ENCODE results near the gene SYTL1. TPM values are rescaled to one million over a fixed set of nuclear protein-coding genes. Genes with fewer than 3 reads are reported as not detected.

SYTL1 gene
- total and polyA plus RNA-seq, 4 donors: 0.59 to 3.6 (median 0.99) TPM

- 91% methylated on average over 11 of the region's 13 CpGs for WGBS (ENCODE audit: insufficient coverage)
- Histone ChIP-seq H3K9me3 (ENCODE audit: control insufficient read depth, insufficient read depth, low read length) (no peaks in the 10 kb centered on the region), H3K4me1 (ENCODE audit: control insufficient read depth, insufficient read depth, low read length) (peaks cover 40% of the 10 kb centered on the region), H3K27me3 (ENCODE audit: control insufficient read depth, insufficient read depth, low read length) (peaks cover 48% of the 10 kb centered on the region), H3K36me3 (ENCODE audit: control insufficient read depth, insufficient read depth, low read length) (peaks cover 25% of the 10 kb centered on the region), H3K4me3 (ENCODE audit: low read depth, low read length) (no peak overlapping the region), H3K27ac (ENCODE audit: low read depth, low read length) (no peak overlapping the region)
- no peak for DNase-seq (ENCODE audit: low read depth in 4 of 6, low spot score in 6 of 6)
These were observed 11.3 kb downstream of the SYTL1 start for GRCh38 chr1:27353166-27353565.

GRCh38 chr1:27353629-27354028 is 11.8 kb downstream of the SYTL1 start:
- Histone ChIP-seq H3K9me3 (ENCODE audit: control insufficient read depth, insufficient read depth, low read length) (no peaks in the 10 kb centered on the region), H3K4me1 (ENCODE audit: control insufficient read depth, insufficient read depth, low read length) (peaks cover 40% of the 10 kb centered on the region), H3K4me3 (ENCODE audit: low read depth, low read length) (no peak overlapping the region), H3K36me3 (ENCODE audit: control insufficient read depth, insufficient read depth, low read length) (peaks cover 29% of the 10 kb centered on the region), H3K27ac (ENCODE audit: low read depth, low read length) (no peak overlapping the region), H3K27me3 (ENCODE audit: control insufficient read depth, insufficient read depth, low read length) (peaks cover 50% of the 10 kb centered on the region)
- no peak for DNase-seq (ENCODE audit: low read depth in 4 of 6, low spot score in 6 of 6)
- WGBS (ENCODE audit: insufficient coverage): 90% methylated on average over 2 of the region's 3 CpGs

DNA sequence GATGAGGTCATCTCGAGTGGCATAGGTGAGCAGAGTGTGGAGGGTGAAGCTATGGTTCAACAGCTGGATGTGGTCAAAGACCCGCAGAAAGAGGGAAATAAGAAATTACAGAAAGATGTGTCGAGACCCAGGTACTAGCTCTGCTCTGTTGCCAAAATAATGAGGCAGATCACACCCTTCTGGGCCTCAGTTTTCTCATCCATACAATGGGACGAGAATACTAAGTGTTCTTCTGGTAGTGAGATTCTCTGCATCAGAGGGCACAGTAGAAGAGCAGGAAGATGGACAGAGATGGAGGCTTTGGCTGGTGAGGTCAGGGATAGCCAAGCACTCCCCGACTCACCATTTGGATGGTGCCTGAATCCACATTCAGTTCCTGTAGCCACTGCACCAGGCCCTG is 13.9 kb downstream of the SYTL1 start:
- Histone ChIP-seq H3K4me3 (ENCODE audit: low read depth, low read length) (no peak overlapping the region), H3K9me3 (ENCODE audit: control insufficient read depth, insufficient read depth, low read length) (no peaks in the 10 kb centered on the region), H3K27me3 (ENCODE audit: control insufficient read depth, insufficient read depth, low read length) (peaks cover 43% of the 10 kb centered on the region), H3K36me3 (ENCODE audit: control insufficient read depth, insufficient read depth, low read length) (peaks cover 29% of the 10 kb centered on the region), H3K27ac (ENCODE audit: low read depth, low read length) (no peak overlapping the region), H3K4me1 (ENCODE audit: control insufficient read depth, insufficient read depth, low read length) (peaks cover 39% of the 10 kb centered on the region)
- WGBS (ENCODE audit: insufficient coverage): 94% methylated on average over 4 of the region's 5 CpGs
- no peak for DNase-seq (ENCODE audit: low read depth in 4 of 6, low spot score in 6 of 6)

GRCh38 chr1:27356277-27356618 is 14.4 kb downstream of the SYTL1 start:
- peaks cover 37% of the 10 kb centered on the region for H3K4me1 ChIP-seq (ENCODE audit: control insufficient read depth, insufficient read depth, low read length)
- no peak overlapping the region for H3K4me3 ChIP-seq (ENCODE audit: low read depth, low read length)
- no peak for DNase-seq (ENCODE audit: low read depth in 4 of 6, low spot score in 6 of 6)
- no peaks in the 10 kb centered on the region for H3K9me3 ChIP-seq (ENCODE audit: control insufficient read depth, insufficient read depth, low read length)
- H3K27ac ChIP-seq (ENCODE audit: low read depth, low read length): no peak overlapping the region
- 81% methylated on average over 13 of the region's 13 CpGs for WGBS (ENCODE audit: insufficient coverage)
- peaks cover 37% of the 10 kb centered on the region for H3K27me3 ChIP-seq (ENCODE audit: control insufficient read depth, insufficient read depth, low read length)
- peaks cover 32% of the 10 kb centered on the region for H3K36me3 ChIP-seq (ENCODE audit: control insufficient read depth, insufficient read depth, low read length)

DNA sequence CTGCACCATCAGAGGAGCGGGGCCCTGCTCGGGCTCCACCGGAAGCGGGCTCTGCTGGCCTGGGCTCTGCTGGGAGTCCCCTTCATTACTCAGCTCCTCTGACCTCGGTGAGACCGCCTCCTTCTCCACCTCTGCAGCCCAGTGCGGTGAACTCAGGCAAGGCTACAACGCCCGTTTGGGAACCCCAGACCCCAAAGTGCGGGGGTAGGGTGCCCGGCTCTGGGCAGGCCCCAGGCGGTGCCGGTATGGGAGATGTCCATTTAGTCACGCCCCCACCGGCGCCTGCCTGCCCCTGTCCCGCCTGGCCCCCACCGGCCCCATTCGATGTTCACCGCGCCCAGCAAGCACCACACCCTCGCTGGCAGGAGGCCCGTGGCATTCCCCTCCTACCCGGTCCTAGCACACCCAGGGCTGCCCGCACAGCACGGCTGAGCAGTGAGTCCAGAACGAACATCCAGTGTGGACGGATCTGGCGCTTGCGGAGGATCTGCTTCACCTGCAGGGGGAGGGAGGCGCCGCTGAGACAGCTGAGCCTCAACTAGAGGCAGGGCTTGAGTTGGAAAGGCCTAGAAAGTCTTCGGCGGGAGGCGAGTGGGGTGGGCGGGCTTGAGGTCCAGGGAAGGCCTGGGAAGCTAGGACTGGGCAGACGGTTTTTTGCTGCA is 14.9 kb downstream of the SYTL1 start:
- no peak for DNase-seq (ENCODE audit: low read depth in 4 of 6, low spot score in 6 of 6)
- Histone ChIP-seq H3K27me3 (ENCODE audit: control insufficient read depth, insufficient read depth, low read length) (peaks cover 33% of the 10 kb centered on the region), H3K27ac (ENCODE audit: low read depth, low read length) (no peak overlapping the region), H3K4me1 (ENCODE audit: control insufficient read depth, insufficient read depth, low read length) (peaks cover 33% of the 10 kb centered on the region), H3K36me3 (ENCODE audit: control insufficient read depth, insufficient read depth, low read length) (peaks cover 35% of the 10 kb centered on the region), H3K9me3 (ENCODE audit: control insufficient read depth, insufficient read depth, low read length) (no peaks in the 10 kb centered on the region), H3K4me3 (ENCODE audit: low read depth, low read length) (no peak overlapping the region)
- 69% methylated on average over 35 of the region's 37 CpGs for WGBS (ENCODE audit: insufficient coverage)

DNA sequence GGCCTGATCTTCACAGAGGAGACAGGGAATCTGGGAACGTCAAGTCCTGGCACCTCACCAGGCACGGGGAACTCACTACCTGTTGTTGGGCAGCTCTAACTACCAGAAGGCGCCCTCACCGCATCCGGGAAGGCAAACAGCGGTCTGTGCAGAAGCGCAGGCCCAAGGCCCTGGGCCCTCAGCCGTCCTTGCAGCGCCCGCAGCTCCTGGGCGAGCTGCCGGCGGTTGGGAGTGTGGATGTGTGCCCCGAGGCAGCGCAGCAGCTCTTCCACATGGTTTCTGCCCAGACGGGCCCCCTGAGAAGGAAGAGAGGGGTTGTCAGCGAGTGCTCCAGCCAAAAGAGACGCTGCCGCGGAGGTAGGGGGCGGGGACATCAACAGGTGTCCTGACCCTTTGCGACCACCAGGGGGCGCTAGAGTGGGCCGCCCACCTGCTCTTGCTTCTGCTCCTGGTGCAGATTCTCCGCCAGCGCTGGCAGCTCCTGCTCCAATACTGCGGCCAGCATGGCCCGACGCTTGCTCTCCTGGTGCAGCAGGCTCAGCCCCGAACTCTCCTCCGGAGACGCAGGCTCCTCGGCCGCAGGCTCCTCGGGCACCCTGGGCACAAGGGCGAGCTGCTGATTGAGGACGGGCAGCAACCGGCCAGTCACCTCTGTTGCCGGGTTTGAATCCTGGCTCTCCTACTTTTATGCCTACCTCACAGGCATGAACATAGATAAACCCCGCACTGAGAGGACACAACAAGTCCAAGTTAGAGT is 15.6 kb downstream of the SYTL1 start:
- DNase-seq (ENCODE audit: low read depth in 4 of 6, low spot score in 6 of 6): peak in 2 of 6 donors; percentile 68 to 71
- Histone ChIP-seq H3K36me3 (ENCODE audit: control insufficient read depth, insufficient read depth, low read length) (peaks cover 35% of the 10 kb centered on the region), H3K27ac (ENCODE audit: low read depth, low read length) (no peak overlapping the region), H3K9me3 (ENCODE audit: control insufficient read depth, insufficient read depth, low read length) (no peaks in the 10 kb centered on the region), H3K4me3 (ENCODE audit: low read depth, low read length) (no peak overlapping the region), H3K4me1 (ENCODE audit: control insufficient read depth, insufficient read depth, low read length) (peaks cover 33% of the 10 kb centered on the region), H3K27me3 (ENCODE audit: control insufficient read depth, insufficient read depth, low read length) (peaks cover 33% of the 10 kb centered on the region)
- WGBS (ENCODE audit: insufficient coverage): 24% methylated on average over 38 of the region's 40 CpGs

GRCh38 chr1:27358038-27358927 is 16.5 kb downstream of the SYTL1 start:
- Histone ChIP-seq H3K36me3 (ENCODE audit: control insufficient read depth, insufficient read depth, low read length) (peaks cover 30% of the 10 kb centered on the region), H3K27me3 (ENCODE audit: control insufficient read depth, insufficient read depth, low read length) (peaks cover 33% of the 10 kb centered on the region), H3K27ac (ENCODE audit: low read depth, low read length) (no peak overlapping the region), H3K4me1 (ENCODE audit: control insufficient read depth, insufficient read depth, low read length) (peaks cover 33% of the 10 kb centered on the region), H3K4me3 (ENCODE audit: low read depth, low read length) (no peak overlapping the region), H3K9me3 (ENCODE audit: control insufficient read depth, insufficient read depth, low read length) (no peaks in the 10 kb centered on the region)
- no peak for DNase-seq (ENCODE audit: low read depth in 4 of 6, low spot score in 6 of 6)
- WGBS (ENCODE audit: insufficient coverage): 91% methylated on average over 19 of the region's 21 CpGs

DNA sequence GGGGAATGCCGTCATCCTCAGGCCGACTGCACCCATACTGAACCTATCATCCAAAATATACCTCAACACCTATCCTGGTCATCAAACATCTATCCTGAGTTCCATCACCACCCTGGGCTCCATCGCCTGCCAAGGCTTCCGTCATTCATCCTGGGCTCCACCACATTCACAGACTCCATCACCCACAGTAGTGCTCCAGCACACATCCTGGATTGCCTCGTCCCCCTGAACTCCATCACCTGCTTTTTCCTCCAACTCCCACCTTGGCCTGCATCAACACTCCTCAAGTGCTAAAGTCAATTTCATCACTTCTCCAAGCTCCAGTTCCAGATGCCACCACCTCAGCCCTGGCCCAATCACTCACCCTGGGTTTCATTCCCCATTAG is 17.1 kb downstream of the SYTL1 start:
- peaks cover 29% of the 10 kb centered on the region for H3K36me3 ChIP-seq (ENCODE audit: control insufficient read depth, insufficient read depth, low read length)
- WGBS (ENCODE audit: insufficient coverage): 97% methylated on average over 5 of the region's 5 CpGs
- DNase-seq (ENCODE audit: low read depth in 4 of 6, low spot score in 6 of 6): no peak

GRCh38 chr1:27359822-27360158 is 18.0 kb downstream of the SYTL1 start:
- WGBS (ENCODE audit: insufficient coverage): 37% methylated on average over 9 of the region's 9 CpGs
- no peaks in the 10 kb centered on the region for H3K9me3 ChIP-seq (ENCODE audit: control insufficient read depth, insufficient read depth, low read length)
- no peak overlapping the region for H3K4me3 ChIP-seq (ENCODE audit: low read depth, low read length)
- peaks cover 31% of the 10 kb centered on the region for H3K36me3 ChIP-seq (ENCODE audit: control insufficient read depth, insufficient read depth, low read length)
- H3K4me1 ChIP-seq (ENCODE audit: control insufficient read depth, insufficient read depth, low read length): peaks cover 35% of the 10 kb centered on the region
- no peak overlapping the region for H3K27ac ChIP-seq (ENCODE audit: low read depth, low read length)
- no peak for DNase-seq (ENCODE audit: low read depth in 4 of 6, low spot score in 6 of 6)
- peaks cover 33% of the 10 kb centered on the region for H3K27me3 ChIP-seq (ENCODE audit: control insufficient read depth, insufficient read depth, low read length)

More for the DNA sequence above, 17.1 kb downstream of the SYTL1 start:
- no peak overlapping the region for H3K4me3 ChIP-seq (ENCODE audit: low read depth, low read length)
- no peaks in the 10 kb centered on the region for H3K9me3 ChIP-seq (ENCODE audit: control insufficient read depth, insufficient read depth, low read length)
- H3K27me3 ChIP-seq (ENCODE audit: control insufficient read depth, insufficient read depth, low read length): peaks cover 33% of the 10 kb centered on the region
- H3K27ac ChIP-seq (ENCODE audit: low read depth, low read length): no peak overlapping the region
- peaks cover 33% of the 10 kb centered on the region for H3K4me1 ChIP-seq (ENCODE audit: control insufficient read depth, insufficient read depth, low read length)

Data from spinal cord (tissue), 10 donors.